DOHH2 (cell line): Measurements from ENCODE around the gene FAM120A.

ENCODE experiments used
- CTCF ChIP-seq: fragments of 200-600 bp; sonication (generic); IDR thresholded peaks from one replicate; pipeline ENCODE4 v1.5.1; 2014; ENCODE audit warnings: antibody characterized with exemption, mild to moderate bottlenecking, low read depth, low read length; ENCODE audit not compliant: poor library complexity, severe bottlenecking
- EZH2phosphoT487 ChIP-seq: fragments of 200-600 bp; sonication (generic); IDR thresholded peaks from 2 replicates; pipeline ENCODE4 v1.6.1; 2017; ENCODE audit warnings: borderline replicate concordance, mild to moderate bottlenecking, antibody characterized with exemption, low read length, moderate library complexity, mixed read lengths

DNA sequence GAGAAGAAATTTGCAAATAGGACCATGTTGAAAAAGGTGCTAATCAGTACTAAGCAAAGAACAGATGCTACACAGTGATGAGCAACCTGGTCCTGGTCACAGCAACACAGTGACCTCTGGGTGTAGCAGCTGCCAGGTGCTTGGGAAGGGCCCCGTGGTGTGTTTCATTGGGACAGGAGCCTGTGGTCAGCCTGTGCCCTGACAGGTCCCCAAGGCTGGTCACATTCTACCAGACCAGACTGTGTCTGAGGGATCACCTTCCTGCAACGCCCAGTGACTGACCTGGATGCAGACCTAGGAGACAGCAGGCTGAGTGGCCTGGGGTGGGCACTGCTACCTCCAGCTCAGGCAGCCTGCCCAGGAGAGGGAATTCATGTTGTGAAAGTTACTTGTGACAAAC lies 56.7 kb downstream of the FAM120A start:
- TF ChIP-seq CTCF, result no peak
- no peak for TF ChIP-seq EZH2phosphoT487
